Gastroesophageal sphincter (tissue), 4 donors: ENCODE data around the gene NTF4. TPM values are rescaled to one million over a fixed set of nuclear protein-coding genes. Genes with fewer than 3 reads are reported as not detected.

Experiments
- ATAC-seq: fragments of 150-250 bp; one replicate; pipeline ENCODE4 v1.9.1; 2016; ENCODE audit warnings: mild to moderate bottlenecking, moderate library complexity
- H3K27ac ChIP-seq, 4 donors: fragments of 200-600 bp; sonication (generic) in 3 of 4; 1 replicate in 3 of 4; 2 replicates in 1 of 4; pipeline ENCODE4 v1.5.1; 2016 to 2019
- H3K27me3 ChIP-seq: fragments of 200-600 bp; sonication (generic); one replicate; pipeline ENCODE4 v1.5.1; 2019
- H3K36me3 ChIP-seq, 2 donors: fragments of 200-600 bp; sonication (generic); one replicate each; pipeline ENCODE4 v1.5.1; 2019; ENCODE audit warnings: control low read depth in 1 of 2
- H3K4me1 ChIP-seq, 3 donors: fragments of 200-600 bp; sonication (generic); 1 replicate in 2 of 3; 2 replicates in 1 of 3; pipeline ENCODE4 v1.5.1; 2016 to 2019; ENCODE audit warnings: control low read depth in 2 of 3
- H3K4me3 ChIP-seq, 2 donors: fragments of 200-600 bp; sonication (generic); one replicate each; pipeline ENCODE4 v1.5.1; 2019; ENCODE audit warnings: mild to moderate bottlenecking in 1 of 2, moderate library complexity in 1 of 2
- H3K9me3 ChIP-seq, 3 donors: fragments of 200-600 bp; sonication (generic); one replicate each; pipeline ENCODE4 v1.5.1; 2017 to 2019; ENCODE audit warnings: control low read depth in 2 of 3
- CTCF ChIP-seq, 4 experiments: fragments of 200-600 bp in 2 of 4; fragments of 450-650 bp in 2 of 4; sonication (generic) in 1 of 4; IDR thresholded peaks; one replicate each; pipeline ENCODE4 v1.5.1; 2017 to 2019; ENCODE audit warnings: antibody characterized with exemption in 4 of 4, mild to moderate bottlenecking in 2 of 4, moderate library complexity in 2 of 4
- EP300 ChIP-seq: sonication (generic); formaldehyde crosslinking; IDR thresholded peaks from one replicate; pipeline ENCODE4 v1.6.1; 2017; ENCODE audit warnings: antibody characterized with exemption, mild to moderate bottlenecking
- POLR2A ChIP-seq, 2 donors: fragments of 450-650 bp; IDR thresholded peaks; one replicate each; pipeline ENCODE4 v1.6.1; 2017; ENCODE audit warnings: antibody characterized with exemption in 2 of 2, mild to moderate bottlenecking in 2 of 2, moderate library complexity in 1 of 2
- POLR2AphosphoS5 ChIP-seq: sonication (generic); formaldehyde crosslinking; IDR thresholded peaks from one replicate; pipeline ENCODE4 v1.6.1; 2017; ENCODE audit warnings: antibody characterized with exemption
- WGBS, 2 donors: methylation state at CpG; one replicate each; pipeline ENCODE4 v1.1.5; 2018; ENCODE audit warnings: low coverage in 1 of 2; 5-methylcytosine and 5-hydroxymethylcytosine counted together
- total RNA-seq, 4 donors: library from RNA; depleted of rRNA; stranded (reverse); fragments of >200 nt; gene quantifications; one replicate each; pipeline ENCODE4 v1.1.0, GENCODE V29; 2016

NTF4 gene
- total RNA-seq, 4 donors from 2014 or later: 0.37 TPM; not detected in 3

- TF ChIP-seq EP300 (no peak), POLR2A (IDR thresholded peaks at IDR 0.05) (no peak), POLR2AphosphoS5 (no peak)
- no peaks in the 10 kb centered on the region for H3K9me3 ChIP-seq
- no peaks in the 10 kb centered on the region for H3K36me3 ChIP-seq
- no peak overlapping the region for H3K4me3 ChIP-seq
- ATAC-seq: no peak
- 52% methylated on average over 4 of the region's 10 CpGs; no CpG with 5 or more reads in 1 of the 2 donors for WGBS, 2 donors
- peaks cover 87% of the 10 kb centered on the region for H3K27me3 ChIP-seq
- H3K4me1 ChIP-seq: peaks cover 0 to 11% (median 6%) of the 10 kb centered on the region in 3 donors
- no peak overlapping the region for H3K27ac ChIP-seq
These were observed 489 bp downstream of the NTF4 start for GRCh38 chr19:49064029-49064629.

DNA sequence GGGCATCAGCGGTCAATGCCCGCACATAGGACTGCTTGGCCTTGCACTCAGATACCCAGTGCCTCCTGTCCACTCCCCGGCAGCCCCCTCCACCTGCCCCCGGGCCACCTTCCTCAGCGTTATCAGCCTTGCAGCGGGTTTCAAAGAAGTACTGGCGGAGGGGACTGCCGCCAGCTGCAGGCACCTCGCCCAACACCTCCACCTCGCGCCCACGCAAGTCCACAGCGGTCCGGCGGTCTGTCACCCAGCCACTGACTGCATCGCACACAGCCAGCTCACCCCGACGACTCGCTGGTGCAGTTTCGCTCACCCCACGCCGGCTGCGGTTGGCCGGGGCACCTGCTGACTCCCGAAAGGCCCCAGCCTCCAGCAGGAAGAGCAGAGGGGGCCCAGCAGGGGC, 3.2 kb downstream of the NTF4 start:
- ATAC-seq: no peak
- whole genome bisulfite sequencing, 2 donors: 80% methylated on average over 1 of the region's 25 CpGs; no CpG with 5 or more reads in 1 of the 2 donors
- Histone ChIP-seq H3K36me3 (no peaks in the 10 kb centered on the region), H3K4me1 (peaks cover 0 to 28% (median 22%) of the 10 kb centered on the region in 3 donors), H3K27me3 (peaks cover 87% of the 10 kb centered on the region), H3K9me3 (no peaks in the 10 kb centered on the region), H3K27ac (no peak overlapping the region), H3K4me3 (no peak overlapping the region)
- no peak for TF ChIP-seq CTCF (IDR thresholded peaks at IDR 0.05)
- no peak for TF ChIP-seq POLR2A (IDR thresholded peaks at IDR 0.05)
- no peak for TF ChIP-seq EP300
- no peak for TF ChIP-seq POLR2AphosphoS5

GRCh38 chr19:49061000-49061399, 3.6 kb downstream of the NTF4 start:
- Histone ChIP-seq H3K9me3 (no peaks in the 10 kb centered on the region), H3K27me3 (peaks cover 83% of the 10 kb centered on the region), H3K4me1 (peaks cover 0 to 33% (median 22%) of the 10 kb centered on the region in 3 donors), H3K36me3 (no peaks in the 10 kb centered on the region), H3K4me3 (no peak overlapping the region), H3K27ac (no peak overlapping the region)
- TF ChIP-seq CTCF (IDR thresholded peaks at IDR 0.05) (no peak), POLR2AphosphoS5 (no peak)
- WGBS, 2 donors: no CpG with 5 or more reads among the region's 2 CpGs
- no peak for ATAC-seq

DNA sequence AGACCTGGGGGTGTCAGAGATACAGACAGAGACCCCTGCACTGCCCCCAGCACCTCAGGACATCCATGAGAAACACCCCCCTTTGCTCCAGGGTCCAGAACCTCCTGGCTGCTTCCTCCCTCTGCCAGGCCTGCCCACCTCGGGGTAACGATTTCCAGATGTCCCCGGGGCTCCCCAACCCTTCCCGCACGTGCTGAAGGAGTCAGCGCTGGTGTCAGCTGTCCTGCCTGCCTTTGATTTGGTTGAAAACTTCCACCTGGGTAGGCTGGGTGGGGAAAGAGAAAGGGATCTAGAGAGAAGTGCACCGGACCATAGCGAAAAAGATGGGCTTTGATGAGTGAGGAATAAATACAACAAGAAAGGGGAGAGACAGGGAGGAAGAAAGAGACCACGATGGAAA, 5.6 kb downstream of the NTF4 start:
- Histone ChIP-seq H3K36me3 (no peaks in the 10 kb centered on the region), H3K4me1 (peaks cover 0 to 25% (median 16%) of the 10 kb centered on the region in 3 donors), H3K27me3 (peaks cover 63% of the 10 kb centered on the region), H3K9me3 (no peaks in the 10 kb centered on the region), H3K4me3 (no peak overlapping the region), H3K27ac (no peak overlapping the region)
- 32% methylated on average over 3 of the region's 9 CpGs; no CpG with 5 or more reads in 1 of the 2 donors for whole genome bisulfite sequencing, 2 donors
- TF ChIP-seq POLR2A (IDR thresholded peaks at IDR 0.05): no peak
- no peak for TF ChIP-seq POLR2AphosphoS5
- TF ChIP-seq CTCF (IDR thresholded peaks at IDR 0.05): no peak
- no peak for TF ChIP-seq EP300
- no peak for ATAC-seq

DNA sequence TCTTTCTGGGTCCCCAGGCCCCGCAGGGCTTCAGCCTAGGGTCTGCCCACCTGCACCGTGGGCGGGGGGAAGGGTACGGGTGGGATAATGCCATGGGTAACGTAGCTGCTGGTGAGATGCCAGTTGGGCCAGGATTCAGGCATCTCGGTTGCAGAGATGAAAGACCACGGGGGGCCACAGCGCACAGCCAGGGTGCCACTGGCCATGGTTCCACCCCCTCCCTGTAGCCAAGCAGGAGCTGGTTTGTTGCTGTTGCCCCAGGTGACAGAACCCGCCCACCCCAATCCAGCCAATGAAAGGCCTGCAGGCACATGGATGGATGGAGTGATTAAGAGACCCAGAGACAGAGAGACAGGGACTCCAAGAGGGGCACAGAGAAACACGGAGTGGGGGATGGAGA, 6.1 kb downstream of the NTF4 start:
- H3K9me3 ChIP-seq: no peaks in the 10 kb centered on the region
- no peak overlapping the region for H3K27ac ChIP-seq
- ATAC-seq: no peak
- H3K27me3 ChIP-seq: peaks cover 58% of the 10 kb centered on the region
- no peak overlapping the region for H3K4me3 ChIP-seq
- peaks cover 0 to 25% (median 16%) of the 10 kb centered on the region in 3 donors for H3K4me1 ChIP-seq
- no peaks in the 10 kb centered on the region for H3K36me3 ChIP-seq
- WGBS, 2 donors: 20% methylated on average over 3 of the region's 10 CpGs; no CpG with 5 or more reads in 1 of the 2 donors
- TF ChIP-seq POLR2A (IDR thresholded peaks at IDR 0.05) (no peak), POLR2AphosphoS5 (no peak), EP300 (no peak), CTCF (IDR thresholded peaks at IDR 0.05) (no peak)
